HEK293 (cell line): ENCODE results near the gene PLSCR5.

ENCODE experiments used
- CTCF ChIA-PET: fragments of 350-600 bp; formaldehyde crosslinking; extraction: SDS; loops from one replicate; lab custom pipeline; 2021; ENCODE audit warnings: antibody characterized with exemption; lab: Yijun Ruan, JAX
- POLR2A ChIA-PET: fragments of 300-600 bp; formaldehyde crosslinking; extraction: SDS; loops from one replicate; lab custom pipeline; 2020; ENCODE audit warnings: antibody characterized with exemption, inconsistent platforms; lab: Yijun Ruan, JAX
- H3K27ac ChIP-seq: fragments of 200-500 bp; sonication (Bioruptor generic); 2 replicates; pipeline ENCODE4 v1.5.1; 2014; ENCODE audit warnings: low read depth, low read length, control low read depth, inconsistent platforms; ENCODE audit errors: extremely low read depth
- H3K36me3 ChIP-seq, 2 experiments: fragments of 200-500 bp in 1 of 2; sonication (Bioruptor generic) in 1 of 2; 1 replicate in 1 of 2; 2 replicates in 1 of 2; pipeline ENCODE4 v1.5.1; 2014 to 2017; ENCODE audit warnings: inconsistent platforms in 2 of 2, low read length in 2 of 2; ENCODE audit not compliant: control insufficient read depth in 2 of 2, insufficient read depth in 1 of 2
- H3K4me1 ChIP-seq: fragments of 200-500 bp; sonication (Bioruptor generic); 2 replicates; pipeline ENCODE4 v1.5.1; 2014; ENCODE audit warnings: mild to moderate bottlenecking, low read length, inconsistent platforms; ENCODE audit not compliant: control insufficient read depth, insufficient read depth
- H3K4me3 ChIP-seq: 2 replicates; pipeline ENCODE4 v1.5.1; 2011; ENCODE audit warnings: low read depth, mild to moderate bottlenecking, control low read depth, low read length, moderate library complexity
- H3K9me3 ChIP-seq: fragments of 200-500 bp; sonication (Bioruptor generic); 2 replicates; pipeline ENCODE4 v1.5.1; 2014; ENCODE audit warnings: low read depth, low read length, inconsistent platforms; ENCODE audit not compliant: control insufficient read depth, insufficient read depth
- CTCF ChIP-seq: fragments of 450-650 bp; formaldehyde crosslinking; IDR thresholded peaks from 2 replicates; pipeline ENCODE4 v1.5.1; 2016; ENCODE audit warnings: missing biosample characterization, missing genetic modification characterization
- KLF9 ChIP-seq: fragments of 450-650 bp; formaldehyde crosslinking; IDR thresholded peaks from 2 replicates; pipeline ENCODE4 v1.5.1; 2016; ENCODE audit warnings: missing biosample characterization, missing genetic modification characterization, low read depth
- SCRT2 ChIP-seq: fragments of 450-650 bp; formaldehyde crosslinking; IDR thresholded peaks from 2 replicates; pipeline ENCODE4 v1.5.1; 2016; ENCODE audit warnings: missing biosample characterization, missing genetic modification characterization
- SP7 ChIP-seq: fragments of 450-650 bp; formaldehyde crosslinking; IDR thresholded peaks from 2 replicates; pipeline ENCODE4 v1.5.1; 2016; ENCODE audit warnings: missing biosample characterization, missing genetic modification characterization
- ZFP3 ChIP-seq: fragments of 450-650 bp; formaldehyde crosslinking; IDR thresholded peaks from 2 replicates; pipeline ENCODE4 v1.5.1; 2016; ENCODE audit warnings: low read depth, missing biosample characterization, missing genetic modification characterization
- ZNF133 ChIP-seq: fragments of 450-650 bp; formaldehyde crosslinking; IDR thresholded peaks from 2 replicates; pipeline ENCODE4 v1.5.1; 2016; ENCODE audit warnings: missing biosample characterization, missing genetic modification characterization
- ZNF18 ChIP-seq: fragments of 450-650 bp; formaldehyde crosslinking; IDR thresholded peaks from 2 replicates; pipeline ENCODE4 v1.5.1; 2016; ENCODE audit warnings: missing biosample characterization, missing genetic modification characterization
- ZNF221 ChIP-seq: fragments of 450-650 bp; formaldehyde crosslinking; IDR thresholded peaks from 2 replicates; pipeline ENCODE4 v1.5.1; 2017; ENCODE audit warnings: missing biosample characterization, missing genetic modification characterization, borderline replicate concordance
- ZNF433 ChIP-seq: fragments of 450-650 bp; formaldehyde crosslinking; IDR thresholded peaks from 2 replicates; pipeline ENCODE4 v1.5.1; 2016; ENCODE audit warnings: missing biosample characterization, missing genetic modification characterization, low read depth
- ZNF488 ChIP-seq: fragments of 450-650 bp; formaldehyde crosslinking; IDR thresholded peaks from 2 replicates; pipeline ENCODE4 v1.5.1; 2016; ENCODE audit warnings: missing biosample characterization, missing genetic modification characterization
- ZNF623 ChIP-seq: fragments of 450-650 bp; formaldehyde crosslinking; IDR thresholded peaks from 2 replicates; pipeline ENCODE4 v1.5.1; 2016; ENCODE audit warnings: missing biosample characterization, missing genetic modification characterization
- ZNF658 ChIP-seq: fragments of 450-650 bp; formaldehyde crosslinking; IDR thresholded peaks from 2 replicates; pipeline ENCODE4; 2016; ENCODE audit warnings: missing biosample characterization, missing genetic modification characterization
- ZNF692 ChIP-seq: fragments of 450-650 bp; formaldehyde crosslinking; IDR thresholded peaks from 2 replicates; pipeline ENCODE4 v1.5.1; 2016; ENCODE audit warnings: missing biosample characterization, missing genetic modification characterization
- TF ChIP-seq, protein P1 (sequence below): fragments of 450-650 bp; formaldehyde crosslinking; IDR thresholded peaks from 2 replicates; pipeline ENCODE4 v1.5.1; 2016; ENCODE audit warnings: missing biosample characterization, missing genetic modification characterization
- TF ChIP-seq, protein P2 (sequence below): fragments of 450-650 bp; formaldehyde crosslinking; IDR thresholded peaks from 2 replicates; pipeline ENCODE4 v1.5.1; 2016; ENCODE audit warnings: missing biosample characterization, missing genetic modification characterization

Gene PLSCR5

DNA sequence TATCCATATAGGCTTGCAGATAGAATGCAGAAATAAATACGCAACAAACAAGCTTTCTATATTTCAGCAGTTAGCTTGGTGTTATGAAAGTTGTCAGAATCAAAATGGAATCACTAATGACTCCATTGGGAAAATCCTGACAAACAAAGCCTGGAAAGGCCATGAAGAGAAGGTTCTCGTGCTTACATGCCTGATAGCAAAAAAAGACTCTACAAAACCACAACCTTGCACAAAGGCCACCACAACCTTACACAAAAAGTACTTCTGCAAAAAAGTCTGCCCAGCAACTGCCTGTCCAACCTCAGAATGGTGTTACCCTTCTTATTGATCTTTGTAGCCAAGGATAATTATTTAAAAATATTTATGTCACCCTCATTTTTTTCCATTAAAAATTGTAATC lies 46.4 kb downstream of the PLSCR5 start:
- TF ChIP-seq ZNF133 (no peak), ZFP3 (no peak), ZNF18 (tag by site-specific recombination) (no peak)
- TF ChIP-seq, protein P1, sequence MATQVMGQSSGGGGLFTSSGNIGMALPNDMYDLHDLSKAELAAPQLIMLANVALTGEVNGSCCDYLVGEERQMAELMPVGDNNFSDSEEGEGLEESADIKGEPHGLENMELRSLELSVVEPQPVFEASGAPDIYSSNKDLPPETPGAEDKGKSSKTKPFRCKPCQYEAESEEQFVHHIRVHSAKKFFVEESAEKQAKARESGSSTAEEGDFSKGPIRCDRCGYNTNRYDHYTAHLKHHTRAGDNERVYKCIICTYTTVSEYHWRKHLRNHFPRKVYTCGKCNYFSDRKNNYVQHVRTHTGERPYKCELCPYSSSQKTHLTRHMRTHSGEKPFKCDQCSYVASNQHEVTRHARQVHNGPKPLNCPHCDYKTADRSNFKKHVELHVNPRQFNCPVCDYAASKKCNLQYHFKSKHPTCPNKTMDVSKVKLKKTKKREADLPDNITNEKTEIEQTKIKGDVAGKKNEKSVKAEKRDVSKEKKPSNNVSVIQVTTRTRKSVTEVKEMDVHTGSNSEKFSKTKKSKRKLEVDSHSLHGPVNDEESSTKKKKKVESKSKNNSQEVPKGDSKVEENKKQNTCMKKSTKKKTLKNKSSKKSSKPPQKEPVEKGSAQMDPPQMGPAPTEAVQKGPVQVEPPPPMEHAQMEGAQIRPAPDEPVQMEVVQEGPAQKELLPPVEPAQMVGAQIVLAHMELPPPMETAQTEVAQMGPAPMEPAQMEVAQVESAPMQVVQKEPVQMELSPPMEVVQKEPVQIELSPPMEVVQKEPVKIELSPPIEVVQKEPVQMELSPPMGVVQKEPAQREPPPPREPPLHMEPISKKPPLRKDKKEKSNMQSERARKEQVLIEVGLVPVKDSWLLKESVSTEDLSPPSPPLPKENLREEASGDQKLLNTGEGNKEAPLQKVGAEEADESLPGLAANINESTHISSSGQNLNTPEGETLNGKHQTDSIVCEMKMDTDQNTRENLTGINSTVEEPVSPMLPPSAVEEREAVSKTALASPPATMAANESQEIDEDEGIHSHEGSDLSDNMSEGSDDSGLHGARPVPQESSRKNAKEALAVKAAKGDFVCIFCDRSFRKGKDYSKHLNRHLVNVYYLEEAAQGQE (tag by site-specific recombination), result no peak
- Histone ChIP-seq H3K4me1 (no peaks in the 10 kb centered on the region), H3K27ac (no peak overlapping the region), H3K36me3 (no peaks in the 10 kb centered on the region), H3K9me3 (no peaks in the 10 kb centered on the region), H3K4me3 (no peak overlapping the region)
- ChIA-PET POLR2A (no interaction called here), CTCF (no interaction called here)

DNA sequence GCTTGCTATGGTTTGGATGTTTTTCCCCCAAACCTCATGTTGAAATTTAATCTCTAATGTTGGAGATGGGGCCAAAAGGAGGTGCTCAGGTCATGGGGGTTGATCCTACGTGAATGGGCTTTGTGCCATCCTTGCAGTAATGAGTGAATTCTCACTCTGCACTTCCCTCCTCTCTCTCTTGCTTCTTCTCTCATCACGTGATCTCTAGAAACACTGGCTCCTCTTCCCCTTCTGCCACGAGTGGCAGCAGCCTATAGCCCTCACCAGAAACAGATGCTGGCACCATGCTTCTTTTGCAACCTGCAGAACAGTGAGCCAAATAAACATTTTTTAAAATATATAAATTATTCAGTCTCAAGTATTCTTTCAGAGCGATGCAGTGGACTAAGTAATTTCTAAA lies 47.4 kb downstream of the PLSCR5 start:
- H3K4me3 ChIP-seq, result no peak overlapping the region
- TF ChIP-seq SP7 (tag by site-specific recombination), result no peak
- TF ChIP-seq ZNF433 (tag by site-specific recombination), result no peak
- TF ChIP-seq, protein P2, sequence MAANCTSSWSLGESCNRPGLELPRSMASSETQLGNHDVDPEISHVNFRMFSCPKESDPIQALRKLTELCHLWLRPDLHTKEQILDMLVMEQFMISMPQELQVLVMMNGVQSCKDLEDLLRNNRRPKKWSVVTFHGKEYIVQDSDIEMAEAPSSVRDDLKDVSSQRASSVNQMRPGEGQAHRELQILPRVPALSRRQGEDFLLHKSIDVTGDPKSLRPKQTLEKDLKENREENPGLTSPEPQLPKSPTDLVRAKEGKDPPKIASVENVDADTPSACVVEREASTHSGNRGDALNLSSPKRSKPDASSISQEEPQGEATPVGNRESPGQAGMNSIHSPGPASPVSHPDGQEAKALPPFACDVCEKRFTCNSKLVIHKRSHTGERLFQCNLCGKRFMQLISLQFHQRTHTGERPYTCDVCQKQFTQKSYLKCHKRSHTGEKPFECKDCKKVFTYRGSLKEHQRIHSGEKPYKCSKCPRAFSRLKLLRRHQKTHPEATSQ (tag by site-specific recombination), result no peak
- TF ChIP-seq ZNF488 (tag by site-specific recombination), result no peak
- TF ChIP-seq ZNF658 (tag by site-specific recombination), result no peak
- no peak for TF ChIP-seq ZNF692
- TF ChIP-seq ZNF623 (tag by site-specific recombination), result no peak
- TF ChIP-seq CTCF, result no peak
- no peak for TF ChIP-seq ZNF221 (tag by site-specific recombination)
- TF ChIP-seq SCRT2 (tag by site-specific recombination), result no peak
- no peak for TF ChIP-seq KLF9 (tag by site-specific recombination)
- no peak for TF ChIP-seq ZFP3
- TF ChIP-seq, all 188 proteins: peak for 0
- Histone ChIP-seq H3K9me3 (no peaks in the 10 kb centered on the region), H3K4me1 (no peaks in the 10 kb centered on the region), H3K27ac (no peak overlapping the region), H3K36me3 (no peaks in the 10 kb centered on the region)
- ChIA-PET CTCF (interaction anchor here (0.6 kb wide), 1 partner anchor 11 kb away, joined by 3 read pairs; no protein-coding TSS in a partner anchor), POLR2A (no interaction called here)
